NCI-H524 treated with DMSO at 0.1 percent for 48 hours (cell line): ENCODE measurements around the gene KRTAP9-8.
"Not testable (repeated sequence)": the region's sequence is repeated elsewhere in the genome, so short reads cannot be mapped to it uniquely, and the experiment has no call there.

Experiments used
- DNase-seq: peaks from one replicate; lab custom pipeline; 2025; lab: John Stamatoyannopoulos, UW

KRTAP9-8 gene

DNA sequence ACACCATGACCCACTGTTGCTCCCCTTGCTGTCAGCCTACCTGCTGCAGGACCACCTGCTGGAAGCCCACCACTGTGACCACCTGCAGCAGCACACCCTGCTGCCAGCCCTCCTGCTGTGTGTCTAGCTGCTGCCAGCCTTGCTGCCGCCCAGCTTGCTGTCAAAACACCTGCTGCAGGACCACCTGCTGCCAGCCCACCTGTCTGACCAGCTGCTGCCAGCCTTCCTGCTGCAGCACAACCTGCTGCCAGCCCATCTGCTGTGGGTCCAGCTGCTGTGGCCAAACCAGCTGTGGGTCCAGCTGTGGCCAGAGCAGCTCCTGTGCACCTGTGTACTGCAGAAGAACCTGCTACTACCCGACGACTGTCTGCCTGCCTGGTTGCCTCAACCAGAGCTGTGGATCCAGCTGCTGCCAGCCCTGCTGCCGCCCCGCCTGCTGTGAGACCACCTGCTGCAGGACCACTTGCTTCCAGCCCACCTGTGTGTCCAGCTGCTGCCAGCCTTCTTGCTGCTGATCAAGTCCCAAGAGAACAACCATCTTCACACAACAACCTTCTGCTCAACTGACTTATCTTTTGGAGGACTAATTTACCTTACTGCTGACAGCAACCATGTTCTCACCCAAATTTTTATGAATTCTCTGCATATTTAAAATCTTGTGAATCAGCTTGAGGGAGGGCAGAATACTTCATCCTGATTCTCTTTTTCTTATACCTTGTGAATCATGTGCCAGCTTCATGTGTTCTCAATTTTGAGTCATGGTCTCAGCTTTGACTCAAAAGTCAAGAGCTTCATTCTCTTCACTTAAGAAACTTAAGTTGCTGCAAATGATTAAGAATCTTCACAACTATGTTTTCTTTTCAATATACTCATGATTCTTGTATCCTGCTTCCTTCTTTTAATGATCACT is 17.8 kb downstream of the KRTAP9-8 start, which contains the start of gene KRTAP9-9:
KRTAP9-9 (plus strand) TSS at position 4 of the 910 bp plus-strand sequence.
- DNase-seq = not testable (repeated sequence)

DNA sequence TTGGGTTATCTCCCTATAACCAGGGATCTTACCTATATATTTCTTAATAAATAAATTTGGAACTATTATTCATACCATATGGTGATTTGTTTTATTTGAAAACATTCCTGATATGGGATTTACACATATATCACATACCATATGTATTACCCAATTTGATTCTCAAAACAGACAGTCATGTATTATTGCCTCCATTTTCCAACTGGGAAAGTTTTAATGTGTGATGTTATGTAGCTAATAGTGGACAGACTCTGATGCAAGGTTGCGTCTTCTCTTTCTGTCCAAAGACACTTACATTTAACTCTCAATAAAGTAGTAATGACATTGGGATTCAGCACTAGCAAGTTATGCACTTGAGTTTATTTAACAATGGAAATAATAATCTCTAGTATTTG is 18.5 kb downstream of the KRTAP9-8 start:
- no peak for DNase-seq

GRCh38 chr17:41258406-41258805 is 20.6 kb downstream of the KRTAP9-8 start:
- DNase-seq = no peak

DNA sequence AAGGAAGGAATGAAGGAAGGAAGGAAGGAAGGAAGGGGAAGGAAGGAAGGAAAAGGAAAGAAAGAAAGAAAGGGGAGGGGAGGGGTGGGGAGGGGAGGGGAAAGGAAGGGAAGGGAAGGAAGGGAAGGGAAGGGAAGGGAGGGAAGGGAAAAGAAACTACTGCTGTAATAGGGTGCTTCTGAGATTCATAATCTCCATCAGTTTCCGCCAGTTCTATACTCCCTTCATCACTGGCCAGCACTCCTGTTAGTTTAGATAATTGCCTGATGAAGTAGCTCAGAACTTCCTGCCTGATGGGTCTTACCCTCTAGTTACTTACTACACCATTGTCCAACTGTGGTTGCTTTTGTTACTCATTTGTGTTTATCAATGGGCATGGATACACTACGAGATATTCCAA is 25.4 kb downstream of the KRTAP9-8 start:
- DNase-seq = no peak

DNA sequence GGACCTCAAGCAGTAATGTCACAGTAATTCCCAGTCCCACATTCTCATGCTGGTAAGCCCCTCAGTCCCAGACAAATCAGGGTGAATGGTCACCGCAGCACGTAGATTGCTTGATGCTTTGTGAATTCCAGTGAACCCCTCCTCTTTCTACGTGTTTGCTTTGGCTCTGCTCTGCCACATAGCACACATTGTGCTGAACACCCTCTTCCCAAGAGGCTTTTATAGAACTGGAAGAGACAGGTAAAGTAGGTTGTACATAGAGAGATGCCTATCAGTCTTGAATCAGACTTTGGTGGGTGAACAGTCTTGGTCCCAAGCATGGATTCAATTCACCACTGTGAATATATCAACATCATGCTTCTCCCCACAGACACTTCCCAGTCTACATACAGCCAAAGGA is 26.8 kb downstream of the KRTAP9-8 start:
- DNase-seq = no peak

DNA sequence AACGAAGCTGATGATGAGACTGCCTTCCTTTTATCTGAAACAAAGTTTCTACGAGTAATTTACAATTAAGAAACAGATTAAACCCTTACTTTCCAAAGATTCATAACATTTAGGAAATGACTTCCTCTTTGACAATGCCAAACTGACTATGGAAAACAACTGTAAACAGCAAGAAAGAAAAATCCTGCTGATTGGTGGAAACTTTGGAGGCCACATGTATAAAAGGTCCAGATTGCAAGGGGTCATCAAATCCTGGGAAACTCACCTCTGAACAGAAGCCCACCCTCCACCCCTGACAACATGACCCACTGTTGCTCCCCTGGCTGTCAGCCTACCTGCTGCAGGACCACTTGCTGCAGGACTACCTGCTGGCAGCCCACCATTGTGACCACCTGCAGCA is 27.3 kb downstream of the KRTAP9-8 start, which contains the start of gene KRTAP9-6:
KRTAP9-6 (plus strand) TSS at position 301 of the 400 bp plus-strand sequence; CDS start at position 301, 0 bp downstream.
- no peak for DNase-seq

DNA sequence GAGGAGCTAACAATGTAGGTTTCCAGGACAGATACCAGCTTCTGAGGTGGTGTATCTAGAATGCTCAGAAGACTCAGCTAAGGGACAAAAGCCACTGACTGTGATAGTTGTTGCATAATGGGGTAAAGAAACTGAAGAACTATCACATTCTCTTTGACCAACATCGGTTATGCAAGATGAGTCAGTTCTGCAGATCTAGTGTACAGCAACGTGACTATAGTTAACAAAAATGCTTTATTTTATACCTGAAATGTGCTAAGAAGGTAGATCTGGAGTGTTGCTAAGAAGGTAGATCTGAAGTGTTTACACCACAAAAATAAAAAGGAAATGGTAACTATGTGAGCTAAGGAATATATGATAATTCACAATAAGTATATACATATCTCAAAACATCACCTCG is 29.9 kb downstream of the KRTAP9-8 start:
- no peak for DNase-seq

GRCh38 chr17:41271323-41271722 is 33.5 kb downstream of the KRTAP9-8 start:
- not testable (repeated sequence) for DNase-seq

DNA sequence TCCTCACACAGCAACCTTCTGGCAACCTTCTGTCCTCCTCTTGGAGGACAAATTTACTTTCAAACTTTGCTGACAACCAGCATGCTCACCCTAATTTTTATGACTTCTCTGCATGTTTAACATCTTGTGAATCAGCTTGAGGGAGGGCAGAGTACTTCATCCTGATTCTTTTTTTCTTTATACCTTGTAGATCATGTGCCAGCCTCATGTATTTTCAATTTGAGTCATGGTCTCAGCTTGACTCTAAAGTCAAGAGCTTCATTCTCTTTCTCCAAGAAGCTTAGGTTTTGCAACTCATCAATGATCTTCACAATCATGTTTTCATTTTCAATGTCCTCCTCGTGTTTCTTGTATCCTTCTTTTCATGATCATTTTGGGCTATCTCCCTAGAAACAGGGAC is 34.1 kb downstream of the KRTAP9-8 start:
- no peak for DNase-seq

- not testable (repeated sequence) for DNase-seq
Measured at GRCh38 chr17:41275648-41276190, 37.9 kb downstream of the KRTAP9-8 start, which contains the start of gene KRTAP9-7. KRTAP9-7 (plus strand) TSS chr17:41275698; CDS start chr17:41275698, 0 bp downstream.

GRCh38 chr17:41278176-41278955 is 40.6 kb downstream of the KRTAP9-8 start:
- DNase-seq = no peak

GRCh38 chr17:41284043-41284442 is 46.2 kb downstream of the KRTAP9-8 start:
- no peak for DNase-seq

DNA sequence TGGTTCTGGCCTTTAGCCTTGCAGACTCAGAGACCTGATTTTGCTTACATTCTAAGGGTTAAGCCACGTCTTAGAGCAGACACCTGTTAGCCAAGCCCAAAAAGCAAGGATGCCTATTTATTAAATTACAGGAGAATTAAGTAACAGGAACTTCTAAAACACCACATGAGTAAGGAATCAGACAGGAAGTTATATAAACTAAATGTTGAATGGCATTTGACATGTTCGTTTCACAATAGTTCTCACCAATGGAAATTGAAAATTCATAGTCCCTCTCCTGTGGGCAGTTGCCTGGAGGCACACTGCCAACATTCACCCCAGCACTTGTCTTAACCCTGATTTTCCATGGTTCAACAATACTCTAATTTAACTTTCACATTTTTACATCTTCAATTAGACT is 46.7 kb downstream of the KRTAP9-8 start:
- DNase-seq = no peak

- no peak for DNase-seq
Measured at GRCh38 chr17:41287050-41287449, 49.3 kb downstream of the KRTAP9-8 start.
